LNCAP (cell line): Measurements from ENCODE around the gene GFPT2.

Source experiments
- TF ChIP-seq, protein P1 (sequence below): fragments of 450-650 bp; IDR thresholded peaks from 2 replicates; pipeline ENCODE4 v1.5.1; 2017; ENCODE audit warnings: mild to moderate bottlenecking

GFPT2 gene

DNA sequence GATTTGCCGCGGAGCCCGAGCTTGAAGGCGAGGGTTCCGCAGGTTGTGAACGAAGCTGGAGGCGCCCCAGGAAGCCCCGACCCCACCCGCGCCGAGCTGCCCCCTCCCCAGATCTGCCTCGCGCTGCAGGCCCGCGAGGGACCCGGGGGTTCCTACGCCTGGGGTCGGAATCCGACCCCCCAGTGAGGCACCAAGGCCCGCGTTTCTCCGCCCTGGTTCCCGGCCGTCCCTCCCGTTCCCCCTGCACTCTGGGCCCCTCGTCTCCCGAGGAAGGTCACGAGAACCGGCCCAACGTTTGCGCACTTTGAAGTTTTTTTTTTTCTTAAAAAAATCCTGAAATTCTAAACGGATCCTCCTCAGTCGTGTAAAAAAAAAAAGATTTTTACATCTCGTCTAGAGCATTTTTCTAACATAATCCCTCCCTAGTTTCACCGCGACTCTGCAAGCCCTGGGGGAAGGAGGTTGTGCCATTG is 880 bp upstream of the GFPT2 start:
- TF ChIP-seq, protein P1, sequence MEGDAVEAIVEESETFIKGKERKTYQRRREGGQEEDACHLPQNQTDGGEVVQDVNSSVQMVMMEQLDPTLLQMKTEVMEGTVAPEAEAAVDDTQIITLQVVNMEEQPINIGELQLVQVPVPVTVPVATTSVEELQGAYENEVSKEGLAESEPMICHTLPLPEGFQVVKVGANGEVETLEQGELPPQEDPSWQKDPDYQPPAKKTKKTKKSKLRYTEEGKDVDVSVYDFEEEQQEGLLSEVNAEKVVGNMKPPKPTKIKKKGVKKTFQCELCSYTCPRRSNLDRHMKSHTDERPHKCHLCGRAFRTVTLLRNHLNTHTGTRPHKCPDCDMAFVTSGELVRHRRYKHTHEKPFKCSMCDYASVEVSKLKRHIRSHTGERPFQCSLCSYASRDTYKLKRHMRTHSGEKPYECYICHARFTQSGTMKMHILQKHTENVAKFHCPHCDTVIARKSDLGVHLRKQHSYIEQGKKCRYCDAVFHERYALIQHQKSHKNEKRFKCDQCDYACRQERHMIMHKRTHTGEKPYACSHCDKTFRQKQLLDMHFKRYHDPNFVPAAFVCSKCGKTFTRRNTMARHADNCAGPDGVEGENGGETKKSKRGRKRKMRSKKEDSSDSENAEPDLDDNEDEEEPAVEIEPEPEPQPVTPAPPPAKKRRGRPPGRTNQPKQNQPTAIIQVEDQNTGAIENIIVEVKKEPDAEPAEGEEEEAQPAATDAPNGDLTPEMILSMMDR, result no peak

DNA sequence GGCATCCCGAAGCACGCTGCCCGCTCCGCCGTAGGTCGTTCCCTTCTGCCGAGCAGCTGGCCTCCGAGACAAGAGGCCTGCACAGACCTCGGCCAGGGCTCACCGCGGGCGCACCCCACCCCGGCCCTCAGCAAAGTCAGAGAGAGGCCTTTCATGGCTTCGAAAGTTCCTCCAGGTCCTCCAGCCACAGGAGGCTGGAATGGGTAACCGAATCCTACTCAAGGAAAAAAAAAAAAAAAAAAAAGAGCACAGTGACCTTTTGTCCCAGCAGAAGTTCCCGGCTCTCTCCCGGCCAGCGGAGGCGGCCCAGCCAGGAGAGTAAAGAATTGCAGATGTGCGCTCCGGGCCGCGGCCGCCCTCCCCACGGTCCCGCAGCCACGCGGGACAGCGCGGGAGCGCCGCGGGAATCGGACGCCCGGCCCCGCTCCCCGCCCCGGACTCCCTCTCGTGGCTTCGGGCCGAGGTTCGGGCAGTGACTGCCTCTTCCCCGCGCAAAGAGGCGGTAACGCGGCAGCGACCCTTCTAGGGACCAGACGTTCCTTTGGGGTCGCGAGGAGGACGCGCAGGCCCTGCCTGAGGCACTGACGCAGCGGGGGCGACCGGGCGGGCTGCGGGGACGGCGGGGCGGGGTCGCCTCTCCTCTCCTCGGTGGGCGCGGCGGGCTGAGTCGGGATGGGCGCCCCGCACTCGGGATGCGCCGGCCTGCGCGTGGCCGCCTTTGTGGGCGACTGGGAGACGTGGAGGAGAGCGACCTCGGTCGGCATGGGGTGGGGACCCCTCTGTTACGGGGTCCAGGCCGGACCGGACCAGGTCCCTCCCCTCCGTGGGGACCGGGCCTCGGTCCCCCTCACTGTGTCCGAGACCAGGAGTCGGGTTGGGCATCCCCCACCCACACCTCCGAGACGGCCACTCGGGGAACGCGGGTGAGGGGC is 754 bp downstream of the GFPT2 start:
- TF ChIP-seq, protein P1, result no peak

DNA sequence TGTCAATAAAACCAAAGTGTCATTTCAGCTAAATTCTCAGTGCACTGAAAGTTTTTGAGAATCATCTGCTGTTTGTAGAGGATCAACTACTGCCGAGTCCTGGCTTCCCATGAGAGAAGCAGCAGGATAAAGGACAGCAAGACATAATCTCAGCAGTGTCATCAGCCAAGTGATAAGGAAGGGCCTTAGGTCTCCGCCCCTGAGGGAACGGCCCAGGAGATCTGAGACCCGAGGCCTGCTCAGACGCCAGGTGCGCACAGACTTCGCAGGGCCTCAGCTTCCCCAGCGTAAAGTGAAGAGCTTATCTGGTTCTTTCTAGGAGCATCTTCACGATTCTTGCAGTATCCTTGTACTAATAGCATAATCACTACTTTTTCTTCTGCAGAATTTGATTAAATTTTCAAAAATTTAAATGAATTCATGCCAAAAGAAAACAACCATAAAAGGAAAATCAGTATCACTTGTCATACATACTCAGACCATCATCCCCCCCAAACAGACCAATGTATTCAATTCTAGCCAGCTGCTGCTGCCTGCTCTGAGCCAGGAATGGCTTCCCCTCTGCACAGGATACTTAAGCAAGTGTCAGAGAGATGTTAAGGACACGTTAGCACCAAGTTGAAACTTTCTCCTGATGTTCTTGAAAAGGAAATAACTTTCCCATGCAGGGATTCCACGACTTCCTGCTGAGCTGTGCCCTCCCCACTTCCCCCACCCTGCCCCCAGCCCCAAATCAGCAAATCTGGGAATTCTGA is 2.2 kb downstream of the GFPT2 start:
- TF ChIP-seq, protein P1, result no peak

DNA sequence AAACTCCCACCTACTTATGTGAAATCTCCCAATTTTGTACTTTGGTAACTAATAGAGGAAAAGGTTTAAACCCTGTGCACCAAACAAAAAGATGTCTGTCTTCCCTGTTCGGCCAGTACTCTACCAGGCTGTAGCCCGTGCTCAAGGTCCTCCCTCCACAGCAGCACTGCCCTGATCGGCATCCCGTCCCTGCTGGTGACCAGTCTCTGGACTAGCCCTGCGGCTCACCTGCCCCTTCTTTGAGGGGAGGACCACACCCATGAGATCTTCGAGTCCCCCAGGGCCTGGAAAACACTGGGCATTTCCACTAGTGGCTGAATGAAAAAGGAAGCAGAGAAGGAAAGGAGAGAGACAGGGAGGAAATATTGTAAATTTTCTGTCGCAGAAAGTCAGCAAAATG is 2.8 kb downstream of the GFPT2 start:
- TF ChIP-seq, protein P1, result no peak

DNA sequence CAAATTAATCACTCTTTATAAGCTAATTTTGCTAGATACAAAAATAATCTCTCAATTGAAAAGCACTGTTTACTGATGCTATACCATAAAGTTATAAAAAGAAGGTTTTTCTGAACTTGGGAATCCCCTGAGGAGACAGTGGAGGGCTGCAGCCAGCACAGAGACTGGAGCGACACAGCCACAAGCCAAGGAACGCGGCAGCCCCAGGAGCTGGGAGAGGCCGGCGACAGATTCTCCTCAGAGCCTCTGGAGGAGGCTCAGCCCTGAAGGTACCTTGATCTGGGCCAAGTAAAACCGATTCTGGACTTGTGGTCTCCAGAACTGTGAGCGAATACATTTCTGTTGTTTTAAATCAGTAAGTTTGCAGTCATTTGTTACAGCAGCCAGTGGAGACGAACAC is 3.7 kb downstream of the GFPT2 start:
- TF ChIP-seq, protein P1, result no peak

DNA sequence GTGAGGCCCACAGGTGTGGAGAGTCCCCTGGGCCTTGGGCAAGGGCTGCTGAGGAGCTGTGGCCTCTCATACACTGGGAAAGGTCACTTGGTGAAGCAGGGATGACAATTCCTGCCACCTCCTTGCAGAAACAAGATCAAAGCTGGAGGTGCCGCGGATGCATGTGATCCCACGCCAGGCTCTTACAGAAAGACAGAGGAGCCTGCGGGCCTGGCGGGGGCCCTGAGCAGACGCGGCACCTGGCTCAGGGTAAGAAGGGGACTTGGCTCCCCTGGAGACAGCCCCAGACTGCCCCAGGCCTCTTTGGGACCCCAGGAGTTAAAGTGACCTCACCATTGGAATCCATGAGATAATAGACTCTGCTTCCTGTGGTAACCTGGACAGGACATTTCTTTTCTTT is 4.8 kb downstream of the GFPT2 start:
- TF ChIP-seq, protein P1, result no peak

DNA sequence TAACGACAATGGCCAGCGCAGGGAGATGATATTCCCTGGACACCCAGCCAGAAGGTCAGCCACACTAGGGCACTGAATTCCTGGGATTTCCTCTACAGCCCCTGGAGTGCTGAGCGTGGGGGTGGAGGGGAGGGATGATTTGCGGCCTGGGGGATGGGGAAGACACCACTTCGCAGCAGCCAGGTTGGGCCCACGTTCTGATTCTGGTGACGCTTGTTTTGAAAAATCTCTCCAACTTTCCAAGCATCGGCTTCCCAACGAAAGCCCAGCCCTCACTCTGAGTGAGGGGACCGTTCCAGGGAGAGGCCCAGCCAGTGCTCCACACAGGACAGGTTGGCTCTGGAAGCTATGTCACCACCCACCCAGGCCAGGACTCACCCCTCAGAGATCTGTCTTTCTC is 5.4 kb downstream of the GFPT2 start:
- TF ChIP-seq, protein P1, result no peak
